NCI-H524 treated with DMSO at 0.1 percent for 48 hours (cell line): ENCODE measurements around the gene RND1.
"Not testable (repeated sequence)": the region's sequence is repeated elsewhere in the genome, so short reads cannot be mapped to it uniquely, and the experiment has no call there.

Source experiments
- DNase-seq: peaks from one replicate; lab custom pipeline; 2025; lab: John Stamatoyannopoulos, UW

Gene RND1

GRCh38 chr12:48865281-48866051 lies at the start of gene RND1:
TSS of gene RND1 (minus strand) at chr12:48865870. CDS start at chr12:48865767, 103 bp downstream.
- DNase-seq: peak; percentile 61

- no peak for DNase-seq
Observed at GRCh38 chr12:48910196-48910595, 44.5 kb upstream of the RND1 start.

- not testable (repeated sequence) for DNase-seq
Observed at GRCh38 chr12:48909698-48910097, 44.0 kb upstream of the RND1 start.

- DNase-seq: no peak
Observed at GRCh38 chr12:48907245-48907644, 41.6 kb upstream of the RND1 start.

GRCh38 chr12:48903982-48904411 lies 38.3 kb upstream of the RND1 start:
- DNase-seq: peak; percentile 38

GRCh38 chr12:48903363-48903981 lies 37.8 kb upstream of the RND1 start:
- DNase-seq: no peak

GRCh38 chr12:48901278-48901677 lies 35.6 kb upstream of the RND1 start:
- no peak for DNase-seq

- no peak for DNase-seq
Observed at GRCh38 chr12:48899651-48900050, 34.0 kb upstream of the RND1 start.

- DNase-seq: no peak
Observed at GRCh38 chr12:48894271-48894670, 28.6 kb upstream of the RND1 start.

- no peak for DNase-seq
Observed at GRCh38 chr12:48890657-48891418, 25.2 kb upstream of the RND1 start.

GRCh38 chr12:48889679-48890078 lies 24.0 kb upstream of the RND1 start:
- DNase-seq: no peak

- DNase-seq: no peak
Observed at GRCh38 chr12:48883305-48884161, 17.9 kb upstream of the RND1 start.

GRCh38 chr12:48882972-48883304 lies 17.3 kb upstream of the RND1 start:
- DNase-seq: no peak

- DNase-seq: no peak
Observed at GRCh38 chr12:48882315-48882687, 16.6 kb upstream of the RND1 start.

GRCh38 chr12:48881686-48882314 lies 16.1 kb upstream of the RND1 start:
- DNase-seq: no peak

GRCh38 chr12:48880647-48881046 lies 15.0 kb upstream of the RND1 start:
- DNase-seq: no peak

- DNase-seq: no peak
Observed at GRCh38 chr12:48878548-48878947, 12.9 kb upstream of the RND1 start.

GRCh38 chr12:48875944-48876515 lies 10.4 kb upstream of the RND1 start:
- no peak for DNase-seq

GRCh38 chr12:48873534-48873933 lies 7.9 kb upstream of the RND1 start:
- not testable (repeated sequence) for DNase-seq

- no peak for DNase-seq
Observed at GRCh38 chr12:48873096-48873495, 7.4 kb upstream of the RND1 start.

- DNase-seq: no peak
Observed at GRCh38 chr12:48869191-48869590, 3.5 kb upstream of the RND1 start.
